ENCODE data around the gene PPME1. TPM values are rescaled to one million over a fixed set of nuclear protein-coding genes. Genes with fewer than 3 reads are reported as not detected.

The PPME1 gene, protein sequence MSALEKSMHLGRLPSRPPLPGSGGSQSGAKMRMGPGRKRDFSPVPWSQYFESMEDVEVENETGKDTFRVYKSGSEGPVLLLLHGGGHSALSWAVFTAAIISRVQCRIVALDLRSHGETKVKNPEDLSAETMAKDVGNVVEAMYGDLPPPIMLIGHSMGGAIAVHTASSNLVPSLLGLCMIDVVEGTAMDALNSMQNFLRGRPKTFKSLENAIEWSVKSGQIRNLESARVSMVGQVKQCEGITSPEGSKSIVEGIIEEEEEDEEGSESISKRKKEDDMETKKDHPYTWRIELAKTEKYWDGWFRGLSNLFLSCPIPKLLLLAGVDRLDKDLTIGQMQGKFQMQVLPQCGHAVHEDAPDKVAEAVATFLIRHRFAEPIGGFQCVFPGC
- total RNA-seq: 30.2 and 41.1 TPM in 2 replicates

DNA sequence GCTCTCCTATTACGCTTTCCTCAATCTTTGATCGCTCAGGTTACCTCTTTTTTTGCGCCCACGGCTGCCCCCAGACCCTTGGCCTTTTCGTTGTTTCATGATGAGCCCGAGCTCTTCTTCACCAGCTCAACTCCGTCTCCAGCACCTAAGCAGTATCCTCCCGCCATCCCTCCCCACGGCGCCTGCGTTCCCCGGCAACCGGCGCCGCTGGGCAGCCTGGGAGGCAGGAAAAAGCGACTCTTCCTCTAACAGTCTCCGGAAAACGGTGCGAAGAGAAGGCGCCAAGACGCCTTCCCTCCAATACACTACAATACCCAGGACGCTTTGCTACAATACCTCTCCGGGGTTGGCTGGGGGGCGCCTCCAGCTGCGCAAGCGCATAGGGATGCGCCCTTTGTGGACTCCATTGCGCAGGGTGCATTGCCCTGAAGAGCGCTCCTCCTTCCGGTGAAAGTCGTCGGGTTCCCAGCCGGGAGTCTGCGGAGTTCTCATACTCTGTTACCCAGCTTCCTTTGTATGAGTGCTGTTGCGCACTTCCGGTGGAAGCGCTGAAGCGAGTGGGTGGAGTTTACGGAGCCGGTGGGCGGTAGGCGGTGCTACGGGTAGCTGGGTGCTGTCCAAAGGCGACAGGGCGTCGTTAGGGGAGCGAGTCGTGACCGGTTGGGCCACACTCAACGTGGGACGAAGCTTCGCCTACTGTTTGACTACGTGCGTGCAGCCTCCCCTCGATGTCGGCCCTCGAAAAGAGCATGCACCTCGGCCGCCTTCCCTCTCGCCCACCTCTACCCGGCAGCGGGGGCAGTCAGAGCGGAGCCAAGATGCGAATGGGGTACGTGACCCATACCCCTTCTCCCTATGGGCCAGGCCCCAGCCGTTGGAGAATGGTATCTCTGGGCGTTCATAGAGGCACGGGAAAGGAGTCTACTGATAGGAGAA lies at the start of gene PPME1, which contains the start of gene C2CD3:
Gene PPME1 (plus strand): TSS at position 596 of the 936 bp plus-strand sequence. CDS start 133 bp downstream, at position 729.
Gene C2CD3 (minus strand): TSS at position 309 of the 936 bp plus-strand sequence. CDS start 210 bp downstream, at position 99.

Other genes starting within 250 kb of the PPME1 start
- not detected in 2 replicates for gene DNAJB13, start 220.3 kb upstream of the PPME1 start, total RNA-seq
- 2.1 and 7.2 TPM in 2 replicates for gene UCP2, start 188.4 kb upstream of the PPME1 start, total RNA-seq
- gene UCP3, start 162.2 kb upstream of the PPME1 start, total RNA-seq: 0.26 and 0.64 TPM in 2 replicates
- gene C2CD3, start 287 bp upstream of the PPME1 start, total RNA-seq: 5.9 and 11.3 TPM in 2 replicates
- gene P4HA3, start 140.4 kb downstream of the PPME1 start, total RNA-seq: 15.5 and 95.3 TPM in 2 replicates
- 3.5 and 7.2 TPM in 2 replicates for gene PGM2L1, start 227.1 kb downstream of the PPME1 start, total RNA-seq